Suprapubic skin (tissue), 4 donors: ENCODE measurements around the gene IFT80. TPM values are rescaled to one million over a fixed set of nuclear protein-coding genes. Genes with fewer than 3 reads are reported as not detected.

Experiments
- DNase-seq, 2 donors: peaks; one replicate each; pipeline ENCODE4 v3.0.0-alpha.2; 2019; ENCODE audit warnings: low spot score in 2 of 2
- H3K27ac ChIP-seq: fragments of 200-600 bp; sonication (generic); one replicate; pipeline ENCODE4 v1.5.1; 2019
- H3K27me3 ChIP-seq: fragments of 200-600 bp; sonication (generic); one replicate; pipeline ENCODE4 v1.5.1; 2019
- H3K36me3 ChIP-seq: fragments of 200-600 bp; sonication (generic); one replicate; pipeline ENCODE4 v1.5.1; 2019
- H3K4me1 ChIP-seq: fragments of 200-600 bp; sonication (generic); one replicate; pipeline ENCODE4 v1.5.1; 2019
- H3K4me3 ChIP-seq: fragments of 200-600 bp; sonication (generic); one replicate; pipeline ENCODE4 v1.5.1; 2019; ENCODE audit warnings: mild to moderate bottlenecking
- H3K9me3 ChIP-seq: fragments of 200-600 bp; sonication (generic); one replicate; pipeline ENCODE4 v1.5.1; 2019
- CTCF ChIP-seq, 2 donors: fragments of 200-600 bp in 1 of 2; fragments of 450-650 bp in 1 of 2; sonication (generic) in 1 of 2; IDR thresholded peaks; one replicate each; pipeline ENCODE4 v1.5.1; 2016 to 2019; ENCODE audit warnings: antibody characterized with exemption in 2 of 2, mild to moderate bottlenecking in 1 of 2, moderate library complexity in 1 of 2
- EP300 ChIP-seq: sonication (generic); formaldehyde crosslinking; IDR thresholded peaks from one replicate; pipeline ENCODE4 v1.6.1; 2017; ENCODE audit warnings: antibody characterized with exemption
- POLR2A ChIP-seq, 2 donors: fragments of 450-650 bp; IDR thresholded peaks; one replicate each; pipeline ENCODE4 v1.6.1; 2017; ENCODE audit warnings: antibody characterized with exemption in 2 of 2, mild to moderate bottlenecking in 2 of 2, moderate library complexity in 2 of 2
- POLR2AphosphoS5 ChIP-seq, 3 donors: sonication (generic); formaldehyde crosslinking; IDR thresholded peaks; one replicate each; pipeline ENCODE4 v1.6.1; 2017; ENCODE audit warnings: antibody characterized with exemption in 3 of 3
- WGBS: methylation state at CpG from one replicate; pipeline ENCODE4 v1.1.5; 2018; 5-methylcytosine and 5-hydroxymethylcytosine counted together
- total RNA-seq, 4 donors: library from RNA; depleted of rRNA; stranded (reverse); fragments of >200 nt; gene quantifications; one replicate each; pipeline ENCODE4 v1.1.0, GENCODE V29; 2016

Gene IFT80
- total RNA-seq, 4 donors from 2014 or later: 9.1 to 21.3 (median 17.2) TPM

GRCh38 chr3:160213191-160213590 lies 185.8 kb downstream of the IFT80 start:
- H3K4me3 ChIP-seq: no peak overlapping the region
- DNase-seq: no peak
- H3K27ac ChIP-seq: no peak overlapping the region
- TF ChIP-seq POLR2AphosphoS5 (IDR thresholded peaks at IDR 0.05): no peak
- TF ChIP-seq CTCF (IDR thresholded peaks at IDR 0.05): no peak
- no peak for TF ChIP-seq POLR2A (IDR thresholded peaks at IDR 0.05)
- no peak for TF ChIP-seq EP300
- no peaks in the 10 kb centered on the region for H3K27me3 ChIP-seq
- WGBS: 96% methylated on average over 1 of the region's 1 CpG
- H3K4me1 ChIP-seq: no peaks in the 10 kb centered on the region
- no peaks in the 10 kb centered on the region for H3K9me3 ChIP-seq
- H3K36me3 ChIP-seq: no peaks in the 10 kb centered on the region

- no peaks in the 10 kb centered on the region for H3K36me3 ChIP-seq
- H3K9me3 ChIP-seq: no peaks in the 10 kb centered on the region
- DNase-seq: no peak
- WGBS: 75% methylated on average over 1 of the region's 1 CpG
- no peaks in the 10 kb centered on the region for H3K4me1 ChIP-seq
- TF ChIP-seq EP300: no peak
- no peak for TF ChIP-seq POLR2AphosphoS5 (IDR thresholded peaks at IDR 0.05)
- no peak for TF ChIP-seq POLR2A (IDR thresholded peaks at IDR 0.05)
- no peak for TF ChIP-seq CTCF (IDR thresholded peaks at IDR 0.05)
- H3K4me3 ChIP-seq: no peak overlapping the region
- H3K27ac ChIP-seq: no peak overlapping the region
- peaks cover 5% of the 10 kb centered on the region for H3K27me3 ChIP-seq
Measured at GRCh38 chr3:160210799-160211221, 188.2 kb downstream of the IFT80 start.

GRCh38 chr3:160210341-160210740 lies 188.7 kb downstream of the IFT80 start:
- peaks cover 5% of the 10 kb centered on the region for H3K27me3 ChIP-seq
- TF ChIP-seq EP300 (no peak), CTCF (IDR thresholded peaks at IDR 0.05) (no peak), POLR2AphosphoS5 (IDR thresholded peaks at IDR 0.05) (no peak), POLR2A (IDR thresholded peaks at IDR 0.05) (no peak)
- no peak overlapping the region for H3K4me3 ChIP-seq
- no peak overlapping the region for H3K27ac ChIP-seq
- no peaks in the 10 kb centered on the region for H3K9me3 ChIP-seq
- no peak for DNase-seq
- H3K4me1 ChIP-seq: no peaks in the 10 kb centered on the region
- 96% methylated on average over 1 of the region's 1 CpG for WGBS
- no peaks in the 10 kb centered on the region for H3K36me3 ChIP-seq

Other genes with a start within 250 kb of the IFT80 start
- gene C3orf80, start 173.8 kb downstream of the IFT80 start, total RNA-seq: under 1 TPM in 2 of 4 donors, not detected in 2; 0.72 to 0.91 TPM
- 10 to 100 TPM; 26.7 to 97.3 (median 28.1) TPM for gene SMC4, start 425 bp upstream of the IFT80 start, total RNA-seq
- gene TRIM59, start 50.6 kb upstream of the IFT80 start, total RNA-seq: 10 to 100 TPM in 1 of 4 donors, 1 to 10 TPM in 3; 4.3 to 11.1 (median 6.7) TPM
- 10 to 100 TPM; 23.9 to 35.0 (median 29.4) TPM for gene KPNA4, start 166.3 kb upstream of the IFT80 start, total RNA-seq